HepG2 (cell line): Measurements from ENCODE around the gene NKD1. TPM values are rescaled to one million over a fixed set of nuclear protein-coding genes. Genes with fewer than 3 reads are reported as not detected.

Source experiments
- ATF7 ChIP-seq, 2 experiments: fragments of 450-650 bp in 1 of 2; sonication (generic) in 1 of 2; formaldehyde crosslinking in 1 of 2; IDR thresholded peaks; 2 replicates each; pipeline versions ENCODE4 v1.4.0 to v1.6.1; 2016 to 2020; ENCODE audit warnings: antibody characterized with exemption in 1 of 2, mild to moderate bottlenecking in 1 of 2, missing genetic modification reagents in 1 of 2
- BHLHE40 ChIP-seq: IDR thresholded peaks from 2 replicates; pipeline ENCODE4 v1.6.1; 2011; ENCODE audit warnings: low read length, improper control_type of control experiment
- EZH2 ChIP-seq: conservative IDR thresholded peaks from 2 replicates; pipeline ENCODE4 v1.6.1; 2012; ENCODE audit warnings: mild to moderate bottlenecking, low read depth, low read length, moderate library complexity
- HCFC1 ChIP-seq: fragments of 150-350 bp; IDR thresholded peaks from 2 replicates; pipeline ENCODE4 v1.6.1; 2014; ENCODE audit warnings: low read depth, low read length
- HIC2 ChIP-seq: sonication (generic); formaldehyde crosslinking; IDR thresholded peaks from 2 replicates; pipeline ENCODE4 v1.9.0; 2022; ENCODE audit warnings: low read depth, missing genetic modification reagents
- KMT2A ChIP-seq: sonication (generic); formaldehyde crosslinking; IDR thresholded peaks from 2 replicates; pipeline ENCODE4 v1.4.0; 2020; ENCODE audit warnings: missing genetic modification reagents
- NCOR1 ChIP-seq: fragments of 200-600 bp; sonication (generic); IDR thresholded peaks from 2 replicates; pipeline ENCODE4 v1.7.0; 2017; ENCODE audit warnings: antibody characterized with exemption, low read length, borderline replicate concordance
- PATZ1 ChIP-seq: sonication (generic); formaldehyde crosslinking; IDR thresholded peaks from 2 replicates; pipeline ENCODE4 v1.4.0; 2020; ENCODE audit warnings: missing genetic modification reagents
- SP1 ChIP-seq, 2 experiments: fragments of 450-650 bp in 1 of 2; sonication (generic) in 1 of 2; formaldehyde crosslinking in 1 of 2; IDR thresholded peaks; 2 replicates each; pipeline versions ENCODE4 v1.4.0 to v1.6.1; 2016 to 2020; ENCODE audit warnings: missing genetic modification reagents in 1 of 2
- SPEN ChIP-seq: sonication (generic); formaldehyde crosslinking; IDR thresholded peaks from 2 replicates; pipeline ENCODE4 v1.5.1; 2020; ENCODE audit warnings: low read depth, mild to moderate bottlenecking, missing genetic modification reagents
- TEAD3 ChIP-seq: optimal IDR thresholded peaks from 2 replicates; pipeline ENCODE3; 2016; ENCODE audit warnings: borderline replicate concordance
- ZFP41 ChIP-seq: sonication (generic); formaldehyde crosslinking; IDR thresholded peaks from 2 replicates; pipeline ENCODE4 v1.4.0; 2020; ENCODE audit warnings: mild to moderate bottlenecking, missing genetic modification reagents, borderline replicate concordance
- ZGPAT ChIP-seq: IDR thresholded peaks from 2 replicates; pipeline ENCODE4 v1.6.1; 2016; ENCODE audit warnings: mild to moderate bottlenecking
- ZSCAN12 ChIP-seq: sonication (generic); formaldehyde crosslinking; IDR thresholded peaks from 2 replicates; pipeline ENCODE4 v1.9.0; 2021; ENCODE audit warnings: mild to moderate bottlenecking, missing genetic modification reagents
- polyA plus RNA-seq, 8 experiments: library from polyadenylated mRNA; depleted of rRNA in 3 of 8; stranded (reverse) in 7 of 8; unstranded in 1 of 8; fragments of >200 nt; fragmentation: Illumina TruSeq in 4 of 8; extraction: Trizol in 4 of 8; gene quantifications; 2 replicates each; pipeline versions ENCODE4 v1.2.1 to v1.2.3, GENCODE V29; 2011 to 2016; ENCODE audit warnings: low read depth in 4 of 8, missing spikeins in 1 of 8, mixed read lengths in 1 of 8; ENCODE audit not compliant: insufficient read depth in 1 of 8
- total RNA-seq, 5 experiments: library from RNA; depleted of rRNA; stranded (reverse); fragments of >200 nt; fragmentation: Illumina TruSeq; extraction: Trizol; gene quantifications; 2 replicates each; pipeline ENCODE4 v1.2.3, GENCODE V29; 2016; ENCODE audit warnings: low read depth in 1 of 5
- TF ChIP-seq, protein P1 (sequence below): sonication (generic); IDR thresholded peaks from 2 replicates; pipeline ENCODE4 v1.6.1; 2016; ENCODE audit warnings: low read depth, borderline replicate concordance
- TF ChIP-seq, protein P2 (sequence below): sonication (generic); formaldehyde crosslinking; IDR thresholded peaks from 2 replicates; pipeline ENCODE4 v1.4.0; 2020; ENCODE audit warnings: missing genetic modification reagents
- TF ChIP-seq, protein P3 (sequence below): IDR thresholded peaks from 2 replicates; pipeline ENCODE4 v1.6.1; 2016

NKD1 gene
- total and polyA plus RNA-seq, 2 of the 13 experiments (the other 11 are each of a cell fraction or from before 2014, with no cell fraction given), result 70.4 to 121 TPM

DNA sequence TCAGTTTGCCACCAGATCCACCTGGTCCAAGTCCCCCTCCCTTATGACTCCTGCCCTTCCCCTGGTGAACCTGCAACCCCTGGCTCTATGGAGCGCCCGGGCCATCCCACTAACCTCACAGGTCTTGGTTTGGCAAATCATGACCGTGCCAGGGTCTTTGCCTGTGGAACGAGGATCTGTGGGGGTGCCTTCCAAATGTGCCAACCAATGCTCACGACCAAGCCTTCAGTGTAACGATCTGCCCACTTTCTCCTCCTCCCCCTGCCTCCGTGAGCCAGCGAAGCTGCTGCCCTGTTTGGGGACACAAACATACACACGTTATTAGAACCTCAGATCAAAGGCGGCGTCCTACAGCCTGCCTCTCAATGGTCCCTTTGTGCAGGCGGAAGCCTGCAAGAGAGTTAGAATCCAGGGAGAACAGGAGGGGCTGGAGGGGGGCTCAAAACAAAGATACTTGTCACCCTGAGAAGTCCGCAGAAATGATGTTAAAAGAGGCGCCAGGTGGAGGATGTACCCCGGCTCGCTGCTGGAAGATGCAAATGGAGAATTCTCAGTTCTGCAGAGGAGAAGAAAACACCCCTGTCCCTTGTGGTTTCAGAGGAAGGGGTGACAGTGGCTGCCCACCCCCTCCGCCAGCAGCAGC, 9.0 kb upstream of the NKD1 start (continued):
- TF ChIP-seq, protein P1, sequence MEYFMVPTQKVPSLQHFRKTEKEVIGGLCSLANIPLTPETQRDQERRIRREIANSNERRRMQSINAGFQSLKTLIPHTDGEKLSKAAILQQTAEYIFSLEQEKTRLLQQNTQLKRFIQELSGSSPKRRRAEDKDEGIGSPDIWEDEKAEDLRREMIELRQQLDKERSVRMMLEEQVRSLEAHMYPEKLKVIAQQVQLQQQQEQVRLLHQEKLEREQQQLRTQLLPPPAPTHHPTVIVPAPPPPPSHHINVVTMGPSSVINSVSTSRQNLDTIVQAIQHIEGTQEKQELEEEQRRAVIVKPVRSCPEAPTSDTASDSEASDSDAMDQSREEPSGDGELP, result peak; percentile 60; the same call in 1 of the 2 replicates
- TF ChIP-seq, protein P2, sequence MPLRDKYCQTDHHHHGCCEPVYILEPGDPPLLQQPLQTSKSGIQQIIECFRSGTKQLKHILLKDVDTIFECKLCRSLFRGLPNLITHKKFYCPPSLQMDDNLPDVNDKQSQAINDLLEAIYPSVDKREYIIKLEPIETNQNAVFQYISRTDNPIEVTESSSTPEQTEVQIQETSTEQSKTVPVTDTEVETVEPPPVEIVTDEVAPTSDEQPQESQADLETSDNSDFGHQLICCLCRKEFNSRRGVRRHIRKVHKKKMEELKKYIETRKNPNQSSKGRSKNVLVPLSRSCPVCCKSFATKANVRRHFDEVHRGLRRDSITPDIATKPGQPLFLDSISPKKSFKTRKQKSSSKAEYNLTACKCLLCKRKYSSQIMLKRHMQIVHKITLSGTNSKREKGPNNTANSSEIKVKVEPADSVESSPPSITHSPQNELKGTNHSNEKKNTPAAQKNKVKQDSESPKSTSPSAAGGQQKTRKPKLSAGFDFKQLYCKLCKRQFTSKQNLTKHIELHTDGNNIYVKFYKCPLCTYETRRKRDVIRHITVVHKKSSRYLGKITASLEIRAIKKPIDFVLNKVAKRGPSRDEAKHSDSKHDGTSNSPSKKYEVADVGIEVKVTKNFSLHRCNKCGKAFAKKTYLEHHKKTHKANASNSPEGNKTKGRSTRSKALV (CRISPR knock-in tag), result no peak
- TF ChIP-seq SP1 (IDR thresholded peaks at IDR 0.05) (no peak), SP1 (CRISPR knock-in tag; IDR thresholded peaks at IDR 0.05) (no peak; the same call in 1 of the 2 replicates), PATZ1 (CRISPR knock-in tag) (peak; percentile 99), ZFP41 (peak; percentile 15; the same call in 1 of the 2 replicates), KMT2A (no peak; the same call in 1 of the 2 replicates), SPEN (CRISPR knock-in tag) (no peak), ZGPAT (CRISPR knock-in tag) (peak; percentile 61; the same call in 1 of the 2 replicates), NCOR1 (peak; percentile 91; the same call in 1 of the 2 replicates), ATF7 (IDR thresholded peaks at IDR 0.05) (no peak), ATF7 (CRISPR knock-in tag; IDR thresholded peaks at IDR 0.05) (peak; percentile 88), EZH2 (no peak), HCFC1 (no peak), ZSCAN12 (CRISPR knock-in tag) (no peak), BHLHE40 (peak; percentile 79), TEAD3 (CRISPR knock-in tag) (peak; percentile 57), HIC2 (CRISPR knock-in tag) (peak; percentile 99)
- TF ChIP-seq, protein P3, sequence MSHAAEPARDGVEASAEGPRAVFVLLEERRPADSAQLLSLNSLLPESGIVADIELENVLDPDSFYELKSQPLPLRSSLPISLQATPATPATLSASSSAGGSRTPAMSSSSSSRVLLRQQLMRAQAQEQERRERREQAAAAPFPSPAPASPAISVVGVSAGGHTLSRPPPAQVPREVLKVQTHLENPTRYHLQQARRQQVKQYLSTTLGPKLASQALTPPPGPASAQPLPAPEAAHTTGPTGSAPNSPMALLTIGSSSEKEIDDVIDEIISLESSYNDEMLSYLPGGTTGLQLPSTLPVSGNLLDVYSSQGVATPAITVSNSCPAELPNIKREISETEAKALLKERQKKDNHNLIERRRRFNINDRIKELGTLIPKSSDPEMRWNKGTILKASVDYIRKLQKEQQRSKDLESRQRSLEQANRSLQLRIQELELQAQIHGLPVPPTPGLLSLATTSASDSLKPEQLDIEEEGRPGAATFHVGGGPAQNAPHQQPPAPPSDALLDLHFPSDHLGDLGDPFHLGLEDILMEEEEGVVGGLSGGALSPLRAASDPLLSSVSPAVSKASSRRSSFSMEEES (CRISPR knock-in tag), result peak; percentile 49; the same call in 1 of the 2 replicates
